HCT116 (cell line): ENCODE data around the gene SLIT1. TPM values are rescaled to one million over a fixed set of nuclear protein-coding genes. Genes with fewer than 3 reads are reported as not detected.

ENCODE experiments used
- ATAC-seq: fragments of 200-7000 bp; cut with Tn5 transposase; 2 replicates; pipeline ENCODE4 v1.9.1; 2020; ENCODE audit warnings: mild to moderate bottlenecking, moderate library complexity
- BruUV-seq: library from RNA; stranded (reverse); fragments of 400-500 nt; replicated peaks from 2 replicates; lab custom pipeline; 2021; lab: Mats Ljungman, UMichigan
- CTCF ChIA-PET: fragments of 300-600 bp; sonication (Branson Sonifier 250); formaldehyde crosslinking; loops from one replicate; lab custom pipeline; 2021; ENCODE audit warnings: antibody characterized with exemption; lab: Charles Lee
- POLR2A ChIA-PET: fragments of 300-600, 350-600 bp; sonication (Branson Sonifier 250); formaldehyde crosslinking; loops from one replicate; lab custom pipeline; 2021; ENCODE audit warnings: antibody characterized with exemption; lab: Charles Lee
- RAD21 ChIA-PET, 2 experiments: fragments of 300-600 bp; sonication (Branson Sonifier 250); formaldehyde crosslinking; loops; one replicate each; lab custom pipeline; 2023; ENCODE audit warnings: low total read pairs in 2 of 2; ENCODE audit not compliant: uncharacterized antibody in 2 of 2, unreplicated experiment in 2 of 2, low non-redundant PET in 1 of 2; lab: Charles Lee
- DNase-seq: peaks from one replicate; pipeline ENCODE4 v3.0.0-alpha.2; 2010; ENCODE audit warnings: low read depth, low spot score
- H2AFZ ChIP-seq: fragments of 200-600 bp; shearing (Covaris generic), sonication (generic); 2 replicates; pipeline ENCODE4 v1.6.1; 2017; ENCODE audit warnings: low read depth, mixed run types, mixed read lengths, antibody characterized with exemption, low read length; ENCODE audit not compliant: poor library complexity, severe bottlenecking
- H3K27ac ChIP-seq: 2 replicates; pipeline ENCODE4 v1.5.1; 2012; ENCODE audit warnings: low read depth, low read length
- H3K27me3 ChIP-seq: fragments of 200-600 bp; sonication (generic); 2 replicates; pipeline ENCODE4 v1.6.1; 2016; ENCODE audit warnings: mixed run types, low read length, mixed read lengths; ENCODE audit not compliant: insufficient read depth
- H3K36me3 ChIP-seq, 2 experiments: fragments of 200-500 bp in 1 of 2; fragments of 200-600 bp in 1 of 2; sonication (Bioruptor generic) in 1 of 2; sonication (generic) in 1 of 2; 2 replicates each; pipeline versions ENCODE4 v1.5.1 to v1.6.1; 2014 to 2016; ENCODE audit warnings: low read length in 2 of 2, inconsistent platforms in 1 of 2, mixed read lengths in 1 of 2, mixed run types in 1 of 2; ENCODE audit not compliant: insufficient read depth in 2 of 2, control insufficient read depth in 1 of 2
- H3K4me1 ChIP-seq, 2 experiments: fragments of 200-600 bp in 1 of 2; sonication (generic) in 1 of 2; 2 replicates each; pipeline versions ENCODE4 v1.5.1 to v1.6.1; 2012 to 2017; ENCODE audit warnings: low read length in 2 of 2, inconsistent platforms in 1 of 2, mild to moderate bottlenecking in 1 of 2, mixed read lengths in 1 of 2, mixed run types in 1 of 2, moderate library complexity in 1 of 2; ENCODE audit not compliant: insufficient read depth in 2 of 2, control insufficient read depth in 1 of 2
- H3K4me2 ChIP-seq: fragments of 200-600 bp; sonication (generic); 2 replicates; pipeline ENCODE4 v1.6.1; 2017; ENCODE audit warnings: mixed run types, low read length, mixed read lengths
- H3K4me3 ChIP-seq, 2 experiments: fragments of 200-600 bp in 1 of 2; sonication (generic) in 1 of 2; replicated peaks in 1 of 2; 2 replicates each; pipeline ENCODE4 v1.5.1; 2011 to 2016; ENCODE audit warnings: low read length in 2 of 2, control low read depth in 1 of 2, low read depth in 1 of 2, mild to moderate bottlenecking in 1 of 2, mixed read lengths in 1 of 2, mixed run types in 1 of 2
- H3K79me2 ChIP-seq: fragments of 200-600 bp; sonication (generic); 2 replicates; pipeline ENCODE4 v1.6.1; 2017; ENCODE audit warnings: mild to moderate bottlenecking, mixed run types, low read length, moderate library complexity, mixed read lengths; ENCODE audit not compliant: insufficient read depth
- H3K9ac ChIP-seq: fragments of 200-600 bp; sonication (generic); 2 replicates; pipeline ENCODE4 v1.6.1; 2016; ENCODE audit warnings: low read length, mixed read lengths
- H3K9me2 ChIP-seq: fragments of 200-600 bp; sonication (generic), shearing (Covaris generic); 2 replicates; pipeline ENCODE4 v1.6.1; 2017; ENCODE audit warnings: mixed run types, mild to moderate bottlenecking, moderate library complexity; ENCODE audit not compliant: insufficient read depth
- H3K9me3 ChIP-seq, 2 experiments: fragments of 200-500 bp in 1 of 2; fragments of 200-600 bp in 1 of 2; sonication (Bioruptor generic) in 1 of 2; sonication (generic) in 1 of 2; 2 replicates each; pipeline ENCODE4 v1.6.1; 2014 to 2017; ENCODE audit warnings: low read length in 2 of 2, mixed read lengths in 2 of 2, inconsistent platforms in 1 of 2, low read depth in 1 of 2, mild to moderate bottlenecking in 1 of 2, mixed run types in 1 of 2, moderate library complexity in 1 of 2; ENCODE audit not compliant: control insufficient read depth in 1 of 2, insufficient read depth in 1 of 2
- H4K20me1 ChIP-seq: fragments of 200-600 bp; sonication (generic), shearing (Covaris generic); 2 replicates; pipeline ENCODE4 v1.6.1; 2017; ENCODE audit warnings: mixed run types, mild to moderate bottlenecking, moderate library complexity; ENCODE audit not compliant: insufficient read depth
- CBX3 ChIP-seq: IDR thresholded peaks from 2 replicates; pipeline ENCODE4 v1.6.1; 2012; ENCODE audit warnings: low read depth
- CEBPB ChIP-seq: IDR thresholded peaks from 2 replicates; pipeline ENCODE4 v1.6.1; 2012; ENCODE audit warnings: low read depth
- EGR1 ChIP-seq: IDR thresholded peaks from 2 replicates; pipeline ENCODE4 v1.6.1; 2012; ENCODE audit warnings: low read depth
- ELF1 ChIP-seq: IDR thresholded peaks from 2 replicates; pipeline ENCODE4 v1.6.1; 2012; ENCODE audit warnings: low read depth, borderline replicate concordance
- EZH2 ChIP-seq: fragments of 200-600 bp; sonication (generic); IDR thresholded peaks from 2 replicates; pipeline ENCODE4 v1.6.1; 2017; ENCODE audit warnings: antibody characterized with exemption, mixed run types
- EZH2phosphoT487 ChIP-seq: fragments of 200-600 bp; IDR thresholded peaks from 2 replicates; pipeline ENCODE4 v1.6.1; 2018; ENCODE audit warnings: antibody characterized with exemption, borderline replicate concordance
- FOSL1 ChIP-seq: IDR thresholded peaks from 2 replicates; pipeline ENCODE4 v1.6.1; 2012; ENCODE audit warnings: low read depth
- POLR2AphosphoS5 ChIP-seq: IDR thresholded peaks from 2 replicates; pipeline ENCODE4 v1.6.1; 2011; ENCODE audit warnings: mild to moderate bottlenecking, low read depth, low read length, moderate library complexity
- RAD21 ChIP-seq: IDR thresholded peaks from 2 replicates; pipeline ENCODE4 v1.6.1; 2012; ENCODE audit warnings: low read depth, mild to moderate bottlenecking
- SIN3A ChIP-seq: IDR thresholded peaks from 2 replicates; pipeline ENCODE4 v1.6.1; 2012; ENCODE audit warnings: low read depth
- SP1 ChIP-seq: IDR thresholded peaks from 2 replicates; pipeline ENCODE4 v1.6.1; 2012; ENCODE audit warnings: low read depth
- SRF ChIP-seq: IDR thresholded peaks from 2 replicates; pipeline ENCODE4 v1.6.1; 2012; ENCODE audit warnings: low read depth
- TCF7L2 ChIP-seq: IDR thresholded peaks from 2 replicates; pipeline ENCODE4 v1.7.0; 2011; ENCODE audit warnings: borderline replicate concordance, inconsistent platforms; ENCODE audit not compliant: insufficient read depth, insufficient read length; ENCODE audit errors: extremely low read depth
- YY1 ChIP-seq: IDR thresholded peaks from 2 replicates; pipeline ENCODE4 v1.6.1; 2011; ENCODE audit warnings: low read length, low read depth, moderate library complexity, mild to moderate bottlenecking; ENCODE audit not compliant: insufficient replicate concordance; ENCODE audit errors: extremely low read depth
- ZFX ChIP-seq: fragments of 450-650 bp; IDR thresholded peaks from 2 replicates; pipeline ENCODE4 v1.6.1; 2017
- intact Hi-C: fragments of 100-400 bp; cut with micrococcal nuclease; formaldehyde crosslinking; loops from 2 replicates; pipeline ENCODE4 v1.10.0; 2022
- total RNA-seq: library from RNA; stranded (reverse); gene quantifications from one replicate; pipeline ENCODE4 v1.2.1, GENCODE V29; 2021; ENCODE audit not compliant: unreplicated experiment
- TF ChIP-seq, protein P1 (sequence below), 3 experiments: fragments of 200-600 bp in 1 of 3; sonication (generic) in 1 of 3; IDR thresholded peaks in 2 of 3; conservative IDR thresholded peaks in 1 of 3; 2 replicates each; pipeline ENCODE4 v1.5.1; 2012 to 2017; ENCODE audit warnings: low read depth in 2 of 3, low read length in 2 of 3, antibody characterized with exemption in 1 of 3, borderline replicate concordance in 1 of 3, control low read depth in 1 of 3, mild to moderate bottlenecking in 1 of 3, mixed read lengths in 1 of 3, mixed run types in 1 of 3, moderate library complexity in 1 of 3; ENCODE audit not compliant: insufficient read depth in 1 of 3
- TF ChIP-seq, protein P2 (sequence below): IDR thresholded peaks from 2 replicates; pipeline ENCODE4 v1.6.1; 2012; ENCODE audit warnings: low read depth

SLIT1 gene
- total RNA-seq, 1 experiment from 2014 or later, result 0.42 TPM

DNA sequence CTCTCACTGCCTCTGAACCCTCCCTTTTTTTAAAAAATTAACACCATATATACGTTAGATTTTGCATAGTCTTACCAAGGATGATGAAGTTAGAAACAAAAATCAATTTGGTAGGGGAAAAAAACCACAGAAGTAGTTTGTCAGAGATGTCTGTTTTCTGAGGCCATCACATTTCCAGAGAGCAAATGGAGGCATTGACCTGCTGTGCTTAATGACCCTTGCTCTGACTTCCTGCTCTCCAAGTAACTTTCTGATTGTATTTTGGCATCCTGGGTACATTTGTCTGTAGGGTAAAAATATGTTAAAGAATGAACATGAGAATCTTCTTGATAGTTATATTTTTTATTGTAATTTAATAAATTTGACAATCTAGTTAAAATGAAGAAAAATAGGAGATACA, 213.5 kb downstream of the SLIT1 start:
- H3K9me3 ChIP-seq, result no peaks in the 10 kb centered on the region
- H3K4me3 ChIP-seq, result no peak overlapping the region
- no peaks in the 10 kb centered on the region for H3K4me1 ChIP-seq
- no peaks in the 10 kb centered on the region for H3K36me3 ChIP-seq
- RAD21 ChIA-PET, result no interaction called here
- no TSS peak for BruUV-seq
- no peaks in the 10 kb centered on the region for H3K79me2 ChIP-seq
- CTCF ChIA-PET, result no interaction called here
- POLR2A ChIA-PET, result no interaction called here
- no peaks in the 10 kb centered on the region for H3K27me3 ChIP-seq
- H3K9ac ChIP-seq, result no peak overlapping the region
- ATAC-seq (no peak), DNase-seq (no peak)
- H3K4me2 ChIP-seq, result no peak overlapping the region
- TF ChIP-seq ZFX, result no peak
- TF ChIP-seq, protein P1, sequence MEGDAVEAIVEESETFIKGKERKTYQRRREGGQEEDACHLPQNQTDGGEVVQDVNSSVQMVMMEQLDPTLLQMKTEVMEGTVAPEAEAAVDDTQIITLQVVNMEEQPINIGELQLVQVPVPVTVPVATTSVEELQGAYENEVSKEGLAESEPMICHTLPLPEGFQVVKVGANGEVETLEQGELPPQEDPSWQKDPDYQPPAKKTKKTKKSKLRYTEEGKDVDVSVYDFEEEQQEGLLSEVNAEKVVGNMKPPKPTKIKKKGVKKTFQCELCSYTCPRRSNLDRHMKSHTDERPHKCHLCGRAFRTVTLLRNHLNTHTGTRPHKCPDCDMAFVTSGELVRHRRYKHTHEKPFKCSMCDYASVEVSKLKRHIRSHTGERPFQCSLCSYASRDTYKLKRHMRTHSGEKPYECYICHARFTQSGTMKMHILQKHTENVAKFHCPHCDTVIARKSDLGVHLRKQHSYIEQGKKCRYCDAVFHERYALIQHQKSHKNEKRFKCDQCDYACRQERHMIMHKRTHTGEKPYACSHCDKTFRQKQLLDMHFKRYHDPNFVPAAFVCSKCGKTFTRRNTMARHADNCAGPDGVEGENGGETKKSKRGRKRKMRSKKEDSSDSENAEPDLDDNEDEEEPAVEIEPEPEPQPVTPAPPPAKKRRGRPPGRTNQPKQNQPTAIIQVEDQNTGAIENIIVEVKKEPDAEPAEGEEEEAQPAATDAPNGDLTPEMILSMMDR (IDR thresholded peaks at IDR 0.05 in 2 of 3, conservative IDR thresholded peaks at IDR 0.05 in 1 of 3; ENCODE audit: borderline replicate concordance in 1 of 3, insufficient read depth in 1 of 3, low read depth in 2 of 3, low read length in 2 of 3), result no peak
- TF ChIP-seq SIN3A, result no peak
- no peak for TF ChIP-seq ELF1
- TF ChIP-seq, protein P2, sequence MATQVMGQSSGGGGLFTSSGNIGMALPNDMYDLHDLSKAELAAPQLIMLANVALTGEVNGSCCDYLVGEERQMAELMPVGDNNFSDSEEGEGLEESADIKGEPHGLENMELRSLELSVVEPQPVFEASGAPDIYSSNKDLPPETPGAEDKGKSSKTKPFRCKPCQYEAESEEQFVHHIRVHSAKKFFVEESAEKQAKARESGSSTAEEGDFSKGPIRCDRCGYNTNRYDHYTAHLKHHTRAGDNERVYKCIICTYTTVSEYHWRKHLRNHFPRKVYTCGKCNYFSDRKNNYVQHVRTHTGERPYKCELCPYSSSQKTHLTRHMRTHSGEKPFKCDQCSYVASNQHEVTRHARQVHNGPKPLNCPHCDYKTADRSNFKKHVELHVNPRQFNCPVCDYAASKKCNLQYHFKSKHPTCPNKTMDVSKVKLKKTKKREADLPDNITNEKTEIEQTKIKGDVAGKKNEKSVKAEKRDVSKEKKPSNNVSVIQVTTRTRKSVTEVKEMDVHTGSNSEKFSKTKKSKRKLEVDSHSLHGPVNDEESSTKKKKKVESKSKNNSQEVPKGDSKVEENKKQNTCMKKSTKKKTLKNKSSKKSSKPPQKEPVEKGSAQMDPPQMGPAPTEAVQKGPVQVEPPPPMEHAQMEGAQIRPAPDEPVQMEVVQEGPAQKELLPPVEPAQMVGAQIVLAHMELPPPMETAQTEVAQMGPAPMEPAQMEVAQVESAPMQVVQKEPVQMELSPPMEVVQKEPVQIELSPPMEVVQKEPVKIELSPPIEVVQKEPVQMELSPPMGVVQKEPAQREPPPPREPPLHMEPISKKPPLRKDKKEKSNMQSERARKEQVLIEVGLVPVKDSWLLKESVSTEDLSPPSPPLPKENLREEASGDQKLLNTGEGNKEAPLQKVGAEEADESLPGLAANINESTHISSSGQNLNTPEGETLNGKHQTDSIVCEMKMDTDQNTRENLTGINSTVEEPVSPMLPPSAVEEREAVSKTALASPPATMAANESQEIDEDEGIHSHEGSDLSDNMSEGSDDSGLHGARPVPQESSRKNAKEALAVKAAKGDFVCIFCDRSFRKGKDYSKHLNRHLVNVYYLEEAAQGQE, result no peak
- TF ChIP-seq TCF7L2, result no peak
- no peak for TF ChIP-seq EZH2phosphoT487
- TF ChIP-seq CEBPB, result no peak
- no peak for TF ChIP-seq SP1
- TF ChIP-seq YY1, result no peak
- TF ChIP-seq POLR2AphosphoS5, result no peak
- no peak for TF ChIP-seq CBX3
- no peak for TF ChIP-seq RAD21
- no peak for TF ChIP-seq FOSL1
- TF ChIP-seq EGR1, result no peak
- TF ChIP-seq EZH2, result no peak
- no peak for TF ChIP-seq SRF
- H4K20me1 ChIP-seq, result no peaks in the 10 kb centered on the region
- no peak overlapping the region for H3K27ac ChIP-seq
- H2AFZ ChIP-seq, result no peak overlapping the region
- H3K9me2 ChIP-seq, result no peaks in the 10 kb centered on the region
- intact Hi-C loops, result no loop called here
